Measurements from ENCODE around the gene SMARCE1. TPM values are rescaled to one million over a fixed set of nuclear protein-coding genes. Genes with fewer than 3 reads are reported as not detected.
"Not testable (repeated sequence)": the region's sequence is repeated elsewhere in the genome, so short reads cannot be mapped to it uniquely, and the experiment has no call there.

SMARCE1 gene
- total RNA-seq, 1 donor from 2014 or later, result 89.5 TPM

DNA sequence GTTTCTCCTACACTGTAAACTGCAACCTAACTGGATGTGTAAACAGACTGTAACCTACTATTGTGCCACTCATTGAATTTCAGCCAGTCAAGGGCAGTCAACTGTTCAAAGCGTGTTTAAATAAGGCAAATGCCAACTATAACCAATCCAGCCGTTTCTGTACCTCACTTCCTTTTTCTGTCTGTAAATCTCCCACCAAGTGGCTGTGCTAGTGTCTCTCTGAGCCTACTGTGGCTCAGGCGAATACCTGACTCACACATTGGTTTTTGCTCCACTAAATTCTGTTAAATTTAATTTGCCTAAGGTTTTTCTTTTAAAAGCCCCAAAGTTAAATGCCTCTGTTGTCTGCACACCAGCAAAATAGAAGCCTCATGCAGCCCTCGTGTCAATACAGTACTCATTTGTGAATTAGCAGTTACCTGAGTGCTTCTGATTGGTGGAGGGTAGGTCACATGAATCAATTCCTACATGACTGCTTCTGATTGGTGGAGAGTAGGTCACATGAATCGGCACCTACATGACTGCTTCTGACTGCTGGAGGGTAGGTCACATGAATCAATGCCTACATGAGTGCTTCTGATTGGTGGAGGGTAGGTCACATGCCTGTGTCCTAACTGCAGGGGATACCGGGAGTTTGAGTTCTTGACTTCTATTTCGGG is 51.2 kb downstream of the SMARCE1 start:
- H3K9me3 ChIP-seq (ENCODE audit: insufficient read depth, low read depth, low read length), result no peaks in the 10 kb centered on the region
- H3K27ac Mint-ChIP-seq (ENCODE audit: unreplicated experiment), result no peak overlapping the region
- no peaks in the 10 kb centered on the region for H3K4me1 ChIP-seq (ENCODE audit: insufficient read depth, low read length)
- no peak overlapping the region for H3K27ac ChIP-seq (ENCODE audit: low read depth, low read length)
- no peaks in the 10 kb centered on the region for H3K36me3 Mint-ChIP-seq (ENCODE audit: low read depth, unreplicated experiment)
- no peak for FAIRE-seq
- DNase-seq (ENCODE audit: low read depth), result no peak
- no peaks in the 10 kb centered on the region for H3K36me3 ChIP-seq (ENCODE audit: insufficient read depth, low read length)
- H3K4me1 Mint-ChIP-seq (ENCODE audit: low read depth, unreplicated experiment), result no peaks in the 10 kb centered on the region
- TF ChIP-seq, protein P1, sequence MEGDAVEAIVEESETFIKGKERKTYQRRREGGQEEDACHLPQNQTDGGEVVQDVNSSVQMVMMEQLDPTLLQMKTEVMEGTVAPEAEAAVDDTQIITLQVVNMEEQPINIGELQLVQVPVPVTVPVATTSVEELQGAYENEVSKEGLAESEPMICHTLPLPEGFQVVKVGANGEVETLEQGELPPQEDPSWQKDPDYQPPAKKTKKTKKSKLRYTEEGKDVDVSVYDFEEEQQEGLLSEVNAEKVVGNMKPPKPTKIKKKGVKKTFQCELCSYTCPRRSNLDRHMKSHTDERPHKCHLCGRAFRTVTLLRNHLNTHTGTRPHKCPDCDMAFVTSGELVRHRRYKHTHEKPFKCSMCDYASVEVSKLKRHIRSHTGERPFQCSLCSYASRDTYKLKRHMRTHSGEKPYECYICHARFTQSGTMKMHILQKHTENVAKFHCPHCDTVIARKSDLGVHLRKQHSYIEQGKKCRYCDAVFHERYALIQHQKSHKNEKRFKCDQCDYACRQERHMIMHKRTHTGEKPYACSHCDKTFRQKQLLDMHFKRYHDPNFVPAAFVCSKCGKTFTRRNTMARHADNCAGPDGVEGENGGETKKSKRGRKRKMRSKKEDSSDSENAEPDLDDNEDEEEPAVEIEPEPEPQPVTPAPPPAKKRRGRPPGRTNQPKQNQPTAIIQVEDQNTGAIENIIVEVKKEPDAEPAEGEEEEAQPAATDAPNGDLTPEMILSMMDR (IDR thresholded peaks at IDR 0.05; ENCODE audit: insufficient read depth, low read depth, low read length), result no peak
- TF ChIP-seq EZH2 (IDR thresholded peaks at IDR 0.05; ENCODE audit: insufficient read depth, low read length), result no peak
- H2AFZ ChIP-seq (ENCODE audit: low read depth, low read length), result no peak overlapping the region
- peaks cover 2% of the 10 kb centered on the region for H3K27me3 ChIP-seq (ENCODE audit: insufficient read depth, low read length)
- peaks cover 4% of the 10 kb centered on the region for H3K27me3 Mint-ChIP-seq (ENCODE audit: low read depth, unreplicated experiment)
- H3K79me2 ChIP-seq (ENCODE audit: insufficient read depth, low read length), result no peaks in the 10 kb centered on the region
- H3K4me3 Mint-ChIP-seq (ENCODE audit: unreplicated experiment), result no peak overlapping the region
- no peak overlapping the region for H3K9ac ChIP-seq (ENCODE audit: low read length)
- H3K4me3 ChIP-seq (ENCODE audit: insufficient read depth, low read depth, low read length), result no peak overlapping the region
- no peak overlapping the region for H3K4me2 ChIP-seq (ENCODE audit: low read length)
- H3K9me3 Mint-ChIP-seq (ENCODE audit: unreplicated experiment), result peaks cover 2% of the 10 kb centered on the region
- H4K20me1 ChIP-seq (ENCODE audit: insufficient read depth, low read length), result no peaks in the 10 kb centered on the region

DNA sequence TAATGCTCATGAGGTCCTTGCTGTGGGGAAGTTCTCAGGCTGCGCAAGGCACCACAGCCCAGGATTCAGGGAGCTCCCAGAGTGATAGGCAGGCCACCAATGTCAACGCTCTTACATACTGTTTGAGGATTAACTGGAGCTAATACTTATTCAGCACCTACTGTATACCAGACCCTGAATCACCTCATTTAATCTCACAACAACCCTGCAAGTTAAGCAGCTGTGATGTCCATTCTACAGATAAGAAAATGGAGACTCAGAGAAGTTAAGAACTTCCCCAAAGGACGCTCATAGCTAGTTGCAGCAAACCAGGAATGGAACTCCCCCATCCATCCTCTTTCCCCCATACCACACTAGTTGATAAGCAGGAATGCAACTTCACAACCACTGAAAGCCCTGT is 56.9 kb downstream of the SMARCE1 start:
- FAIRE-seq, result no peak
- H3K36me3 Mint-ChIP-seq (ENCODE audit: low read depth, unreplicated experiment), result no peaks in the 10 kb centered on the region
- Histone ChIP-seq H3K4me2 (ENCODE audit: low read length) (no peak overlapping the region), H3K36me3 (ENCODE audit: insufficient read depth, low read length) (no peaks in the 10 kb centered on the region), H4K20me1 (ENCODE audit: insufficient read depth, low read length) (no peaks in the 10 kb centered on the region), H3K9me3 (ENCODE audit: insufficient read depth, low read depth, low read length) (no peaks in the 10 kb centered on the region), H2AFZ (ENCODE audit: low read depth, low read length) (no peak overlapping the region), H3K27me3 (ENCODE audit: insufficient read depth, low read length) (peaks cover 27% of the 10 kb centered on the region), H3K4me3 (ENCODE audit: insufficient read depth, low read depth, low read length) (no peak overlapping the region), H3K9ac (ENCODE audit: low read length) (no peak overlapping the region), H3K4me1 (ENCODE audit: insufficient read depth, low read length) (no peaks in the 10 kb centered on the region), H3K27ac (ENCODE audit: low read depth, low read length) (no peak overlapping the region), H3K79me2 (ENCODE audit: insufficient read depth, low read length) (no peaks in the 10 kb centered on the region)
- H3K4me3 Mint-ChIP-seq (ENCODE audit: unreplicated experiment), result no peak overlapping the region
- peaks cover 8% of the 10 kb centered on the region for H3K9me3 Mint-ChIP-seq (ENCODE audit: unreplicated experiment)
- DNase-seq (ENCODE audit: low read depth), result no peak
- H3K4me1 Mint-ChIP-seq (ENCODE audit: low read depth, unreplicated experiment), result no peaks in the 10 kb centered on the region
- no peak overlapping the region for H3K27ac Mint-ChIP-seq (ENCODE audit: unreplicated experiment)
- H3K27me3 Mint-ChIP-seq (ENCODE audit: low read depth, unreplicated experiment), result peaks cover 17% of the 10 kb centered on the region
- TF ChIP-seq EZH2 (IDR thresholded peaks at IDR 0.05; ENCODE audit: insufficient read depth, low read length), result no peak
- TF ChIP-seq, protein P1 (IDR thresholded peaks at IDR 0.05; ENCODE audit: insufficient read depth, low read depth, low read length), result no peak

DNA sequence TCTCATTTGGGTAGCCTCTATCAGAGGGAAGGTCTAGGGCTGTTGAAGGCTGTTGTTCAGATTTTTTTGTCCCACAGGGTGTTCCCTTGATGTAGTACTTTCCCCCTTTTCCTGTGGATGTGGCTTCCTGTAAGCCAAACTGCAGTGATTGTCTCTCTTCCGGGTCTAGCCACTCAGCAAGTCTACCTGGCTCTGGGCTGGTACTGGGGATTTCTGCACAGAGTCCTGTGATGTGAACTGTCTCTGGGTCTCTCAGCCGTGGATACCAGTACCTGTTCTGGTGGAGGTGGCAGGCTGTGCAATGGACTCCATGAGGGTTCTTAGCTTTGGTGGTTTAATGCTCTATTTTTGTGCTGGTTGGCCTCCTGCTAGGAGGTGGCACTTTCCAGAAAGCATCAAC is 59.1 kb downstream of the SMARCE1 start:
- FAIRE-seq (no peak), DNase-seq (ENCODE audit: low read depth) (no peak)
- Histone ChIP-seq H3K9me3 (ENCODE audit: insufficient read depth, low read depth, low read length) (no peaks in the 10 kb centered on the region), H3K4me2 (ENCODE audit: low read length) (no peak overlapping the region), H3K27ac (ENCODE audit: low read depth, low read length) (no peak overlapping the region), H3K36me3 (ENCODE audit: insufficient read depth, low read length) (no peaks in the 10 kb centered on the region), H4K20me1 (ENCODE audit: insufficient read depth, low read length) (no peaks in the 10 kb centered on the region), H2AFZ (ENCODE audit: low read depth, low read length) (no peak overlapping the region), H3K79me2 (ENCODE audit: insufficient read depth, low read length) (no peaks in the 10 kb centered on the region), H3K9ac (ENCODE audit: low read length) (no peak overlapping the region), H3K27me3 (ENCODE audit: insufficient read depth, low read length) (peaks cover 27% of the 10 kb centered on the region), H3K4me3 (ENCODE audit: insufficient read depth, low read depth, low read length) (no peak overlapping the region), H3K4me1 (ENCODE audit: insufficient read depth, low read length) (no peaks in the 10 kb centered on the region)
- H3K36me3 Mint-ChIP-seq (ENCODE audit: low read depth, unreplicated experiment), result no peaks in the 10 kb centered on the region
- TF ChIP-seq EZH2 (IDR thresholded peaks at IDR 0.05; ENCODE audit: insufficient read depth, low read length), result no peak
- TF ChIP-seq, protein P1 (IDR thresholded peaks at IDR 0.05; ENCODE audit: insufficient read depth, low read depth, low read length), result no peak
- peak overlapping the region; percentile 17 for H3K4me3 Mint-ChIP-seq (ENCODE audit: unreplicated experiment)
- H3K27me3 Mint-ChIP-seq (ENCODE audit: low read depth, unreplicated experiment), result peaks cover 20% of the 10 kb centered on the region
- peaks cover 11% of the 10 kb centered on the region for H3K9me3 Mint-ChIP-seq (ENCODE audit: unreplicated experiment)
- no peak overlapping the region for H3K27ac Mint-ChIP-seq (ENCODE audit: unreplicated experiment)
- H3K4me1 Mint-ChIP-seq (ENCODE audit: low read depth, unreplicated experiment), result no peaks in the 10 kb centered on the region

DNA sequence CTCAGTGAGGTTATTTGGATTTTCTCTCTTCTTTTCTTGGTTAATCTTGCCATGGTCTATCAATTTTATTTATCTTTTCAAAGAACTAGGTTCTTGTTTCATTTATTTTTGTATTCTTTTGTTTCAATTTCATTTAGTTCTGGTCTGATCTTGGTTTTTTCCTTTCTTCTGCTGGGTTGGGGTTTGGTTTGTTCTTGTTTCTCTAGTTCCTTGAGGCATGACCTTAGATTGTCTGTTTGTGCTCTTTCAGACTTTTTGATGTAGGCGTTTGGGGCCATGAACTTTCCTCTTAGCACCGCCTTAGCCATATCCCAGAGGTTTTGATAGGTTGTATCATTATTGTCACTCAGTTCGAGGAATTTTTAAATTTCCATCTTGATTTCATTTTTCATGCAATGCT is 61.4 kb downstream of the SMARCE1 start:
- not testable (repeated sequence) for H3K36me3 ChIP-seq (ENCODE audit: insufficient read depth, low read length); H3K27ac ChIP-seq (ENCODE audit: low read depth, low read length); H3K27ac Mint-ChIP-seq (ENCODE audit: unreplicated experiment); H2AFZ ChIP-seq (ENCODE audit: low read depth, low read length); FAIRE-seq; H3K36me3 Mint-ChIP-seq (ENCODE audit: low read depth, unreplicated experiment); H3K4me3 ChIP-seq (ENCODE audit: insufficient read depth, low read depth, low read length); H3K4me2 ChIP-seq (ENCODE audit: low read length); H3K4me1 ChIP-seq (ENCODE audit: insufficient read depth, low read length); H3K79me2 ChIP-seq (ENCODE audit: insufficient read depth, low read length); H3K4me1 Mint-ChIP-seq (ENCODE audit: low read depth, unreplicated experiment); H3K4me3 Mint-ChIP-seq (ENCODE audit: unreplicated experiment); H3K9me3 ChIP-seq (ENCODE audit: insufficient read depth, low read depth, low read length); H4K20me1 ChIP-seq (ENCODE audit: insufficient read depth, low read length); DNase-seq (ENCODE audit: low read depth); H3K9ac ChIP-seq (ENCODE audit: low read length)
- Mint-ChIP-seq H3K9me3 (ENCODE audit: unreplicated experiment) (peaks cover 16% of the 10 kb centered on the region), H3K27me3 (ENCODE audit: low read depth, unreplicated experiment) (peaks cover 29% of the 10 kb centered on the region)
- peaks cover 31% of the 10 kb centered on the region for H3K27me3 ChIP-seq (ENCODE audit: insufficient read depth, low read length)
